Hepatocyte (in vitro differentiated cells): ENCODE data around the gene SHANK3. TPM values are rescaled to one million over a fixed set of nuclear protein-coding genes. Genes with fewer than 3 reads are reported as not detected.

ENCODE experiments used
- DNase-seq: peaks from one replicate; pipeline ENCODE4 v3.0.0-alpha.2; 2016; ENCODE audit warnings: low spot score
- H2AFZ ChIP-seq: fragments of 200-600 bp; sonication (generic); 2 replicates; pipeline ENCODE4 v1.6.0; 2016; ENCODE audit warnings: antibody characterized with exemption, mild to moderate bottlenecking
- H3K27ac ChIP-seq: fragments of 200-600 bp; sonication (generic); 2 replicates; pipeline ENCODE4 v1.5.1; 2016; ENCODE audit warnings: mild to moderate bottlenecking
- H3K27me3 ChIP-seq: fragments of 200-600 bp; sonication (generic); 2 replicates; pipeline ENCODE4 v1.6.1; 2016
- H3K36me3 ChIP-seq: fragments of 200-600 bp; sonication (generic); replicated peaks from 2 replicates; pipeline ENCODE4 v1.5.1; 2016; ENCODE audit warnings: low read depth; ENCODE audit not compliant: insufficient read depth
- H3K4me1 ChIP-seq: fragments of 200-600 bp; sonication (generic); 2 replicates; pipeline ENCODE4 v1.5.1; 2016; ENCODE audit warnings: mild to moderate bottlenecking, moderate library complexity; ENCODE audit not compliant: insufficient read depth
- H3K4me2 ChIP-seq: fragments of 200-600 bp; sonication (generic); 2 replicates; pipeline ENCODE4 v1.6.0; 2016
- H3K4me3 ChIP-seq: fragments of 200-600 bp; sonication (generic); 2 replicates; pipeline ENCODE4 v1.5.1; 2016; ENCODE audit warnings: mild to moderate bottlenecking
- H3K79me2 ChIP-seq: fragments of 200-600 bp; sonication (generic); 2 replicates; pipeline ENCODE4 v1.6.0; 2017; ENCODE audit warnings: mild to moderate bottlenecking
- H3K9me2 ChIP-seq: fragments of 200-600 bp; sonication (generic); replicated peaks from 2 replicates; pipeline ENCODE4 v1.6.0; 2017; ENCODE audit warnings: mild to moderate bottlenecking; ENCODE audit not compliant: insufficient read depth
- H3K9me3 ChIP-seq: fragments of 200-600 bp; sonication (generic); 2 replicates; pipeline ENCODE4 v1.5.1; 2016; ENCODE audit warnings: low read depth, mild to moderate bottlenecking
- H4K20me1 ChIP-seq: fragments of 200-600 bp; sonication (generic); 2 replicates; pipeline ENCODE4 v1.6.0; 2016; ENCODE audit warnings: mild to moderate bottlenecking; ENCODE audit not compliant: insufficient read depth, poor library complexity, severe bottlenecking
- CTCF ChIP-seq: fragments of 200-600 bp; sonication (generic); IDR thresholded peaks from 2 replicates; pipeline ENCODE4 v1.5.1; 2016; ENCODE audit warnings: antibody characterized with exemption, mild to moderate bottlenecking; ENCODE audit not compliant: poor library complexity
- EZH2 ChIP-seq: fragments of 200-600 bp; sonication (generic); IDR thresholded peaks from 2 replicates; pipeline ENCODE4 v1.6.1; 2016; ENCODE audit warnings: antibody characterized with exemption, mild to moderate bottlenecking, borderline replicate concordance
- EZH2phosphoT487 ChIP-seq: fragments of 200-600 bp; sonication (generic); IDR thresholded peaks from one replicate; pipeline ENCODE4 v1.6.1; 2018; ENCODE audit warnings: antibody characterized with exemption, mild to moderate bottlenecking, low read depth, moderate library complexity; ENCODE audit not compliant: unreplicated experiment, severe bottlenecking
- WGBS: methylation state at CpG from one replicate; pipeline ENCODE4 v1.1.6; 2016; ENCODE audit warnings: low lambda C conversion rate; ENCODE audit errors: missing lambda C conversion rate; 5-methylcytosine and 5-hydroxymethylcytosine counted together
- polyA plus RNA-seq: library from polyadenylated mRNA; unstranded; fragments of >200 nt; fragmentation: Nextera tagmentation; extraction: Ambion mirVana; gene quantifications from 2 replicates; pipeline ENCODE4 v1.2.1, GENCODE V29; 2016
- total RNA-seq: library from RNA; depleted of rRNA; stranded (reverse); fragments of >200 nt; gene quantifications from 2 replicates; pipeline ENCODE4 v1.2.3, GENCODE V29; 2014

The SHANK3 gene
- total and polyA plus RNA-seq, 2 experiments from 2014 or later, result 1.9 to 2.9 TPM

- Histone ChIP-seq H3K4me2 (no peak overlapping the region), H3K4me1 (no peaks in the 10 kb centered on the region), H3K79me2 (no peaks in the 10 kb centered on the region), H2AFZ (no peak overlapping the region), H3K9me3 (no peaks in the 10 kb centered on the region), H4K20me1 (no peaks in the 10 kb centered on the region), H3K27ac (no peak overlapping the region), H3K36me3 (no peaks in the 10 kb centered on the region), H3K9me2 (no peaks in the 10 kb centered on the region), H3K27me3 (peaks cover 4% of the 10 kb centered on the region), H3K4me3 (no peak overlapping the region)
- TF ChIP-seq EZH2, result no peak
- TF ChIP-seq EZH2phosphoT487, result no peak
- no peak for TF ChIP-seq CTCF
- WGBS, result 77% methylated on average over 5 of the region's 5 CpGs
- DNase-seq, result no peak
These were observed 41.0 kb downstream of the SHANK3 start for GRCh38 chr22:50713571-50714056.

- no peaks in the 10 kb centered on the region for H4K20me1 ChIP-seq
- WGBS, result 89% methylated on average over 7 of the region's 7 CpGs
These were observed 41.5 kb downstream of the SHANK3 start for GRCh38 chr22:50714150-50714549.

GRCh38 chr22:50714631-50715179, 42.1 kb downstream of the SHANK3 start:
- no peaks in the 10 kb centered on the region for H3K9me2 ChIP-seq
- H3K4me2 ChIP-seq, result no peak overlapping the region
- H3K4me3 ChIP-seq, result no peak overlapping the region
- H3K79me2 ChIP-seq, result no peaks in the 10 kb centered on the region
- DNase-seq, result no peak
- no peak overlapping the region for H3K27ac ChIP-seq
- H2AFZ ChIP-seq, result no peak overlapping the region
- peaks cover 14% of the 10 kb centered on the region for H3K27me3 ChIP-seq
- no peaks in the 10 kb centered on the region for H4K20me1 ChIP-seq
- no peaks in the 10 kb centered on the region for H3K36me3 ChIP-seq
- H3K4me1 ChIP-seq, result no peaks in the 10 kb centered on the region
- no peaks in the 10 kb centered on the region for H3K9me3 ChIP-seq
- TF ChIP-seq EZH2phosphoT487 (no peak), CTCF (no peak), EZH2 (no peak)
- 97% methylated on average over 18 of the region's 22 CpGs for WGBS

More at GRCh38 chr22:50714150-50714549, 41.5 kb downstream of the SHANK3 start:
- no peak overlapping the region for H2AFZ ChIP-seq
- no peaks in the 10 kb centered on the region for H3K79me2 ChIP-seq
- H3K9me2 ChIP-seq, result no peaks in the 10 kb centered on the region
- H3K4me2 ChIP-seq, result no peak overlapping the region
- peaks cover 9% of the 10 kb centered on the region for H3K27me3 ChIP-seq
- H3K27ac ChIP-seq, result no peak overlapping the region
- H3K4me1 ChIP-seq, result no peaks in the 10 kb centered on the region
- TF ChIP-seq EZH2phosphoT487 (no peak), CTCF (no peak), EZH2 (no peak)
- H3K4me3 ChIP-seq, result no peak overlapping the region
- no peak for DNase-seq
- no peaks in the 10 kb centered on the region for H3K36me3 ChIP-seq
- no peaks in the 10 kb centered on the region for H3K9me3 ChIP-seq
